SK-N-SH treated with all-trans-retinoic acid at 6 μM for 48 hours (cell line): ENCODE measurements around the gene SLC35F4.

Experiments used
- ATAC-seq: fragments of 200-7000 bp; cut with Tn5 transposase; 3 replicates; pipeline ENCODE4 v1.9.1; 2020; ENCODE audit warnings: mild to moderate bottlenecking, moderate library complexity
- ARNTL ChIP-seq: fragments of 450-650 bp; formaldehyde crosslinking; IDR thresholded peaks from 2 replicates; pipeline ENCODE4 v1.5.0; 2020; ENCODE audit warnings: low read depth, mild to moderate bottlenecking, moderate library complexity, borderline replicate concordance
- BACH2 ChIP-seq: fragments of 250-450 bp; sonication (Bioruptor Pico); IDR thresholded peaks from 2 replicates; pipeline ENCODE4 v1.9.0; 2021; ENCODE audit warnings: mild to moderate bottlenecking, borderline replicate concordance
- CSDC2 ChIP-seq: fragments of 250-450 bp; sonication (Bioruptor Pico); IDR thresholded peaks from 2 replicates; pipeline ENCODE4 v1.5.0; 2020; ENCODE audit warnings: mild to moderate bottlenecking, moderate library complexity
- ESRRG ChIP-seq: fragments of 250-450 bp; sonication (Bioruptor Pico); IDR thresholded peaks from 2 replicates; pipeline ENCODE4 v1.6.1; 2021; ENCODE audit warnings: mild to moderate bottlenecking
- GLIS3 ChIP-seq: fragments of 250-450 bp; sonication (Bioruptor Pico); IDR thresholded peaks from 2 replicates; pipeline ENCODE4 v1.5.0; 2020; ENCODE audit warnings: mild to moderate bottlenecking, moderate library complexity
- ISL1 ChIP-seq: fragments of 250-450 bp; sonication (Bioruptor Pico); IDR thresholded peaks from 2 replicates; pipeline ENCODE4 v2.1.2; 2022; ENCODE audit warnings: mild to moderate bottlenecking, moderate library complexity
- OSR1 ChIP-seq: fragments of 250-450 bp; sonication (Bioruptor Pico); IDR thresholded peaks from 2 replicates; pipeline ENCODE4 v1.8.0; 2022; ENCODE audit warnings: moderate library complexity, mild to moderate bottlenecking, inconsistent platforms
- PPARA ChIP-seq: fragments of 250-450 bp; sonication (Bioruptor Pico); IDR thresholded peaks from 2 replicates; pipeline ENCODE4 v1.5.0; 2020; ENCODE audit warnings: mild to moderate bottlenecking, borderline replicate concordance
- RARB ChIP-seq: fragments of 250-450 bp; sonication (Bioruptor Pico); IDR thresholded peaks from 2 replicates; pipeline ENCODE4 v1.8.0; 2021; ENCODE audit warnings: mild to moderate bottlenecking, moderate library complexity
- SNAI2 ChIP-seq: fragments of 250-450 bp; sonication (Bioruptor Pico); IDR thresholded peaks from 2 replicates; pipeline ENCODE4 v1.5.0; 2020; ENCODE audit warnings: mild to moderate bottlenecking, moderate library complexity
- TCF4 ChIP-seq: fragments of 250-450 bp; sonication (Bioruptor Pico); IDR thresholded peaks from 2 replicates; pipeline ENCODE4 v1.8.0; 2021; ENCODE audit warnings: mild to moderate bottlenecking, moderate library complexity, borderline replicate concordance
- TOX ChIP-seq: fragments of 250-450 bp; sonication (Bioruptor Pico); IDR thresholded peaks from 2 replicates; pipeline ENCODE4 v1.8.0; 2021; ENCODE audit warnings: mild to moderate bottlenecking, moderate library complexity, borderline replicate concordance
- ZFP3 ChIP-seq: fragments of 250-450 bp; sonication (Bioruptor Pico); IDR thresholded peaks from 2 replicates; pipeline ENCODE4 v1.5.0; 2020; ENCODE audit warnings: mild to moderate bottlenecking, moderate library complexity
- ZFP30 ChIP-seq: fragments of 450-650 bp; formaldehyde crosslinking; IDR thresholded peaks from 2 replicates; pipeline ENCODE4 v1.5.0; 2022; ENCODE audit warnings: mild to moderate bottlenecking, moderate library complexity
- ZNF565 ChIP-seq: fragments of 450-650 bp; formaldehyde crosslinking; conservative IDR thresholded peaks from 2 replicates; pipeline ENCODE4 v1.5.0; 2020; ENCODE audit warnings: low read depth, mild to moderate bottlenecking, moderate library complexity
- ZNF70 ChIP-seq: fragments of 450-650 bp; formaldehyde crosslinking; IDR thresholded peaks from 2 replicates; pipeline ENCODE4 v1.5.0; 2020; ENCODE audit warnings: mild to moderate bottlenecking, moderate library complexity
- ZNF8 ChIP-seq: fragments of 450-650 bp; formaldehyde crosslinking; IDR thresholded peaks from 2 replicates; pipeline ENCODE4 v1.5.0; 2020; ENCODE audit warnings: mild to moderate bottlenecking, moderate library complexity
- TF ChIP-seq, protein P1 (sequence below): fragments of 250-450 bp; sonication (Bioruptor Pico); IDR thresholded peaks from 2 replicates; pipeline ENCODE4 v1.5.1; 2021; ENCODE audit warnings: mild to moderate bottlenecking, moderate library complexity
- TF ChIP-seq, protein P2 (sequence below): fragments of 250-450 bp; sonication (Bioruptor Pico); IDR thresholded peaks from 2 replicates; pipeline ENCODE4 v1.5.0; 2020; ENCODE audit warnings: mild to moderate bottlenecking, moderate library complexity
- TF ChIP-seq, protein P3 (sequence below): fragments of 250-450 bp; sonication (Bioruptor Pico); IDR thresholded peaks from 2 replicates; pipeline ENCODE4 v1.8.0; 2020; ENCODE audit warnings: mild to moderate bottlenecking, moderate library complexity, borderline replicate concordance
- TF ChIP-seq, protein P4 (sequence below): fragments of 250-450 bp; sonication (Bioruptor Pico); IDR thresholded peaks from 2 replicates; pipeline ENCODE4 v1.5.1; 2020; ENCODE audit warnings: low read depth, mild to moderate bottlenecking, moderate library complexity
- TF ChIP-seq, protein P5 (sequence below): fragments of 250-450 bp; sonication (Bioruptor Pico); IDR thresholded peaks from 2 replicates; pipeline ENCODE4 v1.8.0; 2021; ENCODE audit warnings: low read depth, mild to moderate bottlenecking, moderate library complexity, borderline replicate concordance

Gene SLC35F4

DNA sequence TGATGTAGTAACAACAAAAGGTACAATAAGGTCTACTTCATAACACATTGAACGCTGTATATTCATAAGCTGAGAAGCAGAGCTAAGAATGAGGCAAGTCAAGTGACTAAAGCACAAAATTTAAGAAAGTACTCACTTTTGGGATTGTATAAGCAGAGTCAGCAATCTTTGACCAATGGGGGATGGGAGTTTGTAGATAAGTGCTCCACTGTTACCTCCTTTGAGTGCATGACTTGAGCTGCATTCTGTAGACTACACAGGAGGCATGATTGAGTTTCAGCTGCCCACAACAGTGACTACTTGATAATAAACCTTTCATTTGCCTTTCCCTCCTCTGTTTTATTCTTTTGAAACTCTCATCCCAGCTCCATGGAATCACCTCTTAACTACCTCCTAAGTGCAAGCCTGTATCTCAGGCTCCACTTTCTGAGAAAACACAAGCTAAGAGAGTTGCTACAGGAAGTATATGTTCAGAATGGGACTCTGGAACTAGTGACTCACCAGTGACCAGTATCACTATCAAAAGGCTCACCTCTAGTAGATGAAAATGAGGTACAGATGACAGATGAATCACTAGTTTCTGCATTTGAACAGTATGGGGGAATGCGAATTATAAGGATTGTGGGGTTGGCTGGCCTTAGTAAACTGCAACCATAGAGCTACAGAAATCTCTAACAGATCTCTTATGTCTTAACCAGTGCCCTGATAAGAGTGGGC, 49.2 kb downstream of the SLC35F4 start:
- TF ChIP-seq ZNF8 (no peak), OSR1 (no peak), ESRRG (CRISPR knock-in tag) (no peak), GLIS3 (CRISPR knock-in tag) (no peak), TCF4 (CRISPR knock-in tag) (no peak), BACH2 (CRISPR knock-in tag) (no peak), CSDC2 (CRISPR knock-in tag) (no peak), ZFP30 (CRISPR knock-in tag) (no peak), ARNTL (CRISPR knock-in tag) (no peak), ZNF70 (no peak), PPARA (CRISPR knock-in tag) (no peak), ZFP3 (CRISPR knock-in tag) (no peak), SNAI2 (CRISPR knock-in tag) (no peak)
- no peak for ATAC-seq

DNA sequence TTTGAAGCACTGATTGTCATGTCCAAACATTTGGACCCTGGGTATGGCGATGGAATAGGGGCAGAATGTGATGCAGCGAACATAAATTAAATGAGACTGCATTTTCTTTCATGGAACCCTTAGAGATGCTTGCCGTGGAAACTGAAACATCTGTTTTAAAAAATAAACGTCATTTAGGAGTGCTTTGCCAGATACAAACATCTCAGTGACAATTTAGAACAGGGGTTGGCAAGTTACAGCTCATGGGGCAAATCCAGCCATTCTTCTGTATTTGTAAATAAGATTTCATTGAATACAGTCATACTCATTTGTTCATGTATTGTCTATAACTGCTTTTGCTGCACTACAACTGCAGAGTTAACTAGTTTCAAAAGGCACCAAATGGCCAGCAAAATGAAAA, 51.2 kb downstream of the SLC35F4 start:
- TF ChIP-seq, protein P1, sequence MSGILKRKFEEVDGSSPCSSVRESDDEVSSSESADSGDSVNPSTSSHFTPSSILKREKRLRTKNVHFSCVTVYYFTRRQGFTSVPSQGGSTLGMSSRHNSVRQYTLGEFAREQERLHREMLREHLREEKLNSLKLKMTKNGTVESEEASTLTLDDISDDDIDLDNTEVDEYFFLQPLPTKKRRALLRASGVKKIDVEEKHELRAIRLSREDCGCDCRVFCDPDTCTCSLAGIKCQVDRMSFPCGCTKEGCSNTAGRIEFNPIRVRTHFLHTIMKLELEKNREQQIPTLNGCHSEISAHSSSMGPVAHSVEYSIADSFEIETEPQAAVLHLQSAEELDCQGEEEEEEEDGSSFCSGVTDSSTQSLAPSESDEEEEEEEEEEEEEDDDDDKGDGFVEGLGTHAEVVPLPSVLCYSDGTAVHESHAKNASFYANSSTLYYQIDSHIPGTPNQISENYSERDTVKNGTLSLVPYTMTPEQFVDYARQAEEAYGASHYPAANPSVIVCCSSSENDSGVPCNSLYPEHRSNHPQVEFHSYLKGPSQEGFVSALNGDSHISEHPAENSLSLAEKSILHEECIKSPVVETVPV (CRISPR knock-in tag) = no peak
- TF ChIP-seq, protein P2, sequence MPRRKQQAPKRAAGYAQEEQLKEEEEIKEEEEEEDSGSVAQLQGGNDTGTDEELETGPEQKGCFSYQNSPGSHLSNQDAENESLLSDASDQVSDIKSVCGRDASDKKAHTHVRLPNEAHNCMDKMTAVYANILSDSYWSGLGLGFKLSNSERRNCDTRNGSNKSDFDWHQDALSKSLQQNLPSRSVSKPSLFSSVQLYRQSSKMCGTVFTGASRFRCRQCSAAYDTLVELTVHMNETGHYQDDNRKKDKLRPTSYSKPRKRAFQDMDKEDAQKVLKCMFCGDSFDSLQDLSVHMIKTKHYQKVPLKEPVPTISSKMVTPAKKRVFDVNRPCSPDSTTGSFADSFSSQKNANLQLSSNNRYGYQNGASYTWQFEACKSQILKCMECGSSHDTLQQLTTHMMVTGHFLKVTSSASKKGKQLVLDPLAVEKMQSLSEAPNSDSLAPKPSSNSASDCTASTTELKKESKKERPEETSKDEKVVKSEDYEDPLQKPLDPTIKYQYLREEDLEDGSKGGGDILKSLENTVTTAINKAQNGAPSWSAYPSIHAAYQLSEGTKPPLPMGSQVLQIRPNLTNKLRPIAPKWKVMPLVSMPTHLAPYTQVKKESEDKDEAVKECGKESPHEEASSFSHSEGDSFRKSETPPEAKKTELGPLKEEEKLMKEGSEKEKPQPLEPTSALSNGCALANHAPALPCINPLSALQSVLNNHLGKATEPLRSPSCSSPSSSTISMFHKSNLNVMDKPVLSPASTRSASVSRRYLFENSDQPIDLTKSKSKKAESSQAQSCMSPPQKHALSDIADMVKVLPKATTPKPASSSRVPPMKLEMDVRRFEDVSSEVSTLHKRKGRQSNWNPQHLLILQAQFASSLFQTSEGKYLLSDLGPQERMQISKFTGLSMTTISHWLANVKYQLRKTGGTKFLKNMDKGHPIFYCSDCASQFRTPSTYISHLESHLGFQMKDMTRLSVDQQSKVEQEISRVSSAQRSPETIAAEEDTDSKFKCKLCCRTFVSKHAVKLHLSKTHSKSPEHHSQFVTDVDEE (CRISPR knock-in tag) = no peak
- TF ChIP-seq TOX (CRISPR knock-in tag) = no peak
- TF ChIP-seq CSDC2 (CRISPR knock-in tag) = no peak
- TF ChIP-seq ARNTL (CRISPR knock-in tag) = no peak
- TF ChIP-seq, protein P3, sequence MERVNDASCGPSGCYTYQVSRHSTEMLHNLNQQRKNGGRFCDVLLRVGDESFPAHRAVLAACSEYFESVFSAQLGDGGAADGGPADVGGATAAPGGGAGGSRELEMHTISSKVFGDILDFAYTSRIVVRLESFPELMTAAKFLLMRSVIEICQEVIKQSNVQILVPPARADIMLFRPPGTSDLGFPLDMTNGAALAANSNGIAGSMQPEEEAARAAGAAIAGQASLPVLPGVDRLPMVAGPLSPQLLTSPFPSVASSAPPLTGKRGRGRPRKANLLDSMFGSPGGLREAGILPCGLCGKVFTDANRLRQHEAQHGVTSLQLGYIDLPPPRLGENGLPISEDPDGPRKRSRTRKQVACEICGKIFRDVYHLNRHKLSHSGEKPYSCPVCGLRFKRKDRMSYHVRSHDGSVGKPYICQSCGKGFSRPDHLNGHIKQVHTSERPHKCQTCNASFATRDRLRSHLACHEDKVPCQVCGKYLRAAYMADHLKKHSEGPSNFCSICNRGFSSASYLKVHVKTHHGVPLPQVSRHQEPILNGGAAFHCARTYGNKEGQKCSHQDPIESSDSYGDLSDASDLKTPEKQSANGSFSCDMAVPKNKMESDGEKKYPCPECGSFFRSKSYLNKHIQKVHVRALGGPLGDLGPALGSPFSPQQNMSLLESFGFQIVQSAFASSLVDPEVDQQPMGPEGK = no peak
- no peak for ATAC-seq

DNA sequence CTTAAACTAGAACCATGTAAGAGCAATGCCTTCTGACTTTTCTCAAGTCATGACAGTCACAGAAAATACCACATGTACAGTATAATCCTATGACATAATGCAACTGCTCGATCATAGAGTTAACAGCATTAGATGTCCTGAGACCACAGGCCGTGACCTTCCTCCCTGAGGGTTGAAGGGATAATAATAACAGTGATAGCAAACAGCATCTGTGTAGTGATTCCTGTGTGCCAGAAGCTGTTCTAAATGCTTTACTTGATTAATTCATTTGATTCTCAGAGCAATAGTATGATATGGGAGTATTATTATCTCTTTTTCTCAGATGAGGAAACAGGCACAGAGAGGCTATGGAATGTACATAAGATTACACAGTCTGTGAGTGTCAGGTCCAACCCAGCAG, 53.2 kb downstream of the SLC35F4 start:
- no peak for ATAC-seq
- no peak for TF ChIP-seq ZNF565 (CRISPR knock-in tag)
- no peak for TF ChIP-seq ZFP30 (CRISPR knock-in tag)
- TF ChIP-seq BACH2 (CRISPR knock-in tag) = no peak
- TF ChIP-seq, protein P4, sequence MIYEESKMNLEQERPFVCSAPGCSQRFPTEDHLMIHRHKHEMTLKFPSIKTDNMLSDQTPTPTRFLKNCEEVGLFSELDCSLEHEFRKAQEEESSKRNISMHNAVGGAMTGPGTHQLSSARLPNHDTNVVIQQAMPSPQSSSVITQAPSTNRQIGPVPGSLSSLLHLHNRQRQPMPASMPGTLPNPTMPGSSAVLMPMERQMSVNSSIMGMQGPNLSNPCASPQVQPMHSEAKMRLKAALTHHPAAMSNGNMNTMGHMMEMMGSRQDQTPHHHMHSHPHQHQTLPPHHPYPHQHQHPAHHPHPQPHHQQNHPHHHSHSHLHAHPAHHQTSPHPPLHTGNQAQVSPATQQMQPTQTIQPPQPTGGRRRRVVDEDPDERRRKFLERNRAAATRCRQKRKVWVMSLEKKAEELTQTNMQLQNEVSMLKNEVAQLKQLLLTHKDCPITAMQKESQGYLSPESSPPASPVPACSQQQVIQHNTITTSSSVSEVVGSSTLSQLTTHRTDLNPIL (CRISPR knock-in tag) = no peak
- TF ChIP-seq ZFP3 (CRISPR knock-in tag) = no peak
- TF ChIP-seq ESRRG (CRISPR knock-in tag) = no peak
- TF ChIP-seq, protein P2 (CRISPR knock-in tag) = no peak
- TF ChIP-seq, protein P1 (CRISPR knock-in tag) = no peak
- no peak for TF ChIP-seq RARB
- TF ChIP-seq ISL1 (CRISPR knock-in tag) = no peak
- no peak for TF ChIP-seq TCF4 (CRISPR knock-in tag)
- TF ChIP-seq, protein P5, sequence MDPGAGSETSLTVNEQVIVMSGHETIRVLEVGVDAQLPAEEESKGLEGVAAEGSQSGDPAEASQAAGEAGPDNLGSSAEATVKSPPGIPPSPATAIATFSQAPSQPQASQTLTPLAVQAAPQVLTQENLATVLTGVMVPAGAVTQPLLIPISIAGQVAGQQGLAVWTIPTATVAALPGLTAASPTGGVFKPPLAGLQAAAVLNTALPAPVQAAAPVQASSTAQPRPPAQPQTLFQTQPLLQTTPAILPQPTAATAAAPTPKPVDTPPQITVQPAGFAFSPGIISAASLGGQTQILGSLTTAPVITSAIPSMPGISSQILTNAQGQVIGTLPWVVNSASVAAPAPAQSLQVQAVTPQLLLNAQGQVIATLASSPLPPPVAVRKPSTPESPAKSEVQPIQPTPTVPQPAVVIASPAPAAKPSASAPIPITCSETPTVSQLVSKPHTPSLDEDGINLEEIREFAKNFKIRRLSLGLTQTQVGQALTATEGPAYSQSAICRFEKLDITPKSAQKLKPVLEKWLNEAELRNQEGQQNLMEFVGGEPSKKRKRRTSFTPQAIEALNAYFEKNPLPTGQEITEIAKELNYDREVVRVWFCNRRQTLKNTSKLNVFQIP = no peak
- TF ChIP-seq PPARA (CRISPR knock-in tag) = no peak
- TF ChIP-seq ZNF8 = no peak
- no peak for TF ChIP-seq CSDC2 (CRISPR knock-in tag)
- TF ChIP-seq ZNF70 = no peak
